GM12892 (cell line): ENCODE measurements around the gene GABRR2.
"Not testable (repeated sequence)": the region's sequence is repeated elsewhere in the genome, so short reads cannot be mapped to it uniquely, and the experiment has no call there.

Experiments
- DNase-seq: peaks from one replicate; pipeline ENCODE4 v3.0.0; 2011; ENCODE audit not compliant: insufficient read length
- FAIRE-seq: peaks from 2 replicates; lab custom pipeline; 2011; peaks lifted over from hg19 to GRCh38; lab: Jason Lieb, UNC
- POLR2A ChIP-seq: IDR thresholded peaks from 2 replicates; pipeline ENCODE4 v1.6.1; 2011; ENCODE audit warnings: low read depth, low read length, control low read depth
- POLR2AphosphoS5 ChIP-seq: IDR thresholded peaks from 2 replicates; pipeline ENCODE4 v1.6.1; 2011; ENCODE audit warnings: low read depth, low read length, control low read depth
- TAF1 ChIP-seq: IDR thresholded peaks from 2 replicates; pipeline ENCODE4 v1.6.1; 2011; ENCODE audit warnings: low read depth, mild to moderate bottlenecking, control low read depth, low read length, borderline replicate concordance

The GABRR2 gene

DNA sequence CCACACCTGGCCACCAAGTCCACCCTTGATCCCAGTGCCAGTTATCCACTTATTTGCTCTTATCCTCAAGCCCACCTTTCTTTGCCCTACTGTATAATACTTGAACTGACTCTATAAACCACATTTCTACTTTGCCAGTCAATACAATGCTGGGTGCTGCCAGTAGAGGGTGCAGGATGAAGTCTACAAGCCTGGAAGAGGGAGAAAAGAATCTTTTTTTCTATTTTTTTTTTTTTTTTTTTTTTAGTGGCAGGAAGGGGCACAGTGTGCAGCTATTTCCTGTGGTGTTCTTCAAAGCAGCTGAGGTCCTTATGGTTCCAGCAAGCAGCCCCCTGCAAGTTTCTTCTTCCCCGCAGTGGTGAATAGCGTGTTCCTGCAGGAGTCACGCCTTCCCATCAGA lies 75.8 kb downstream of the GABRR2 start:
- FAIRE-seq, result no peak
- no peak for DNase-seq
- TF ChIP-seq POLR2A, result no peak
- TF ChIP-seq POLR2AphosphoS5, result no peak
- no peak for TF ChIP-seq TAF1

DNA sequence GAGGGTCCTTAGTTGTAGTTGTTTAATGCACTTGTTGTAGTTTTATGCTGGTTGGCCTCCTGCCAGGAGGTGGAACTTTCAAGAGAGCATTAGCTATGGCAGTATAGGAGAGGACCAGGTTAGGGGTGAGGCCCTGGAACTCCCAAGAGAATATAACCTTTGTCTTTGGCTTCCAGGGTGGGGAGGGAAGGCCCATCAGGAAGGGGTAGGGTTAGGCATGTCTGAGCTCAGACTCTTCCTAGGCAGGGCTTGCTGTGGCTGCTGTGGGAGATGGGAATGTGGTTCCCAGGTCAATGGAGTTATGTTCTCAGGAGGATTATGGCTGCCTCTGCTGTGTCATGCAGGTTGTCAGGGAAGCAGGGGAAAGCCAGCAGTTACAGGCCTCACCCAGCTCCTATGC lies 77.9 kb downstream of the GABRR2 start:
- FAIRE-seq (no peak), DNase-seq (no peak)
- no peak for TF ChIP-seq POLR2AphosphoS5
- TF ChIP-seq TAF1, result no peak
- no peak for TF ChIP-seq POLR2A

DNA sequence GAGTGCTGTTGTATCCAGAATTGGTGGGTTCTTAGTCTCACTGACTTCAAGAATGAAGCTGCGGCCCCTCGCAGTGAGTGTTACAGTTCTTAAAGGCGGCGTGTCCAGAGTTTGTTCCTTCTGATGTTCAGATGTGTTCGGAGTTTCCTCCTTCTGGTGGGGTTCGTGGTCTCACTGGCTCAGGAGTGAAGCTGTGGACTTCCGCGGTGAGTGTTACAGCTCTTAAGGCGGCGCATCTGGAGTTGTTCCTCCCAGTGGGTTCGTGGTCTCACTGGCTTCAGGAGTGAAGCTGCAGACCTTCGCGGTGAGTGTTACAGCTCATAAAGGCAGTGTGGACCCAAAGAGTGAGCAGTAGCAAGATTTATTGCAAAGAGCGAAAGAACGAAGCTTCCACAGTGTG lies 81.5 kb downstream of the GABRR2 start:
- FAIRE-seq, DNase-seq: not testable (repeated sequence)

DNA sequence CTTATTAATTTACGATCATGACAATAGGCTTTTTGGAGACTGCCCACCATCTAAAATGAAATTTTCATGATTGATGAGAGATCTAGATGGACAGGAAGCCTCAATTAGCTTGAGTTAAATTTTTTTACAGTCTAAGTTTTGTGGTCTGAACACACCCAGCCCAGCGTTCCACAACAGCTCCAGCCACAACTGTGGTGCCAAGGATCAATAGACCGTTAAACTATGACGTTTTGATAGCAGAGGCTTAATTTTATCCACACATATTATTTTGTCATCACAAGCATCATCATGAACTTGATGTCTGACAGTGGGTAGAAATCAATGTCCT lies 92.4 kb downstream of the GABRR2 start:
- FAIRE-seq, result no peak
- no peak for DNase-seq
- TF ChIP-seq TAF1 (no peak), POLR2AphosphoS5 (no peak), POLR2A (no peak)

DNA sequence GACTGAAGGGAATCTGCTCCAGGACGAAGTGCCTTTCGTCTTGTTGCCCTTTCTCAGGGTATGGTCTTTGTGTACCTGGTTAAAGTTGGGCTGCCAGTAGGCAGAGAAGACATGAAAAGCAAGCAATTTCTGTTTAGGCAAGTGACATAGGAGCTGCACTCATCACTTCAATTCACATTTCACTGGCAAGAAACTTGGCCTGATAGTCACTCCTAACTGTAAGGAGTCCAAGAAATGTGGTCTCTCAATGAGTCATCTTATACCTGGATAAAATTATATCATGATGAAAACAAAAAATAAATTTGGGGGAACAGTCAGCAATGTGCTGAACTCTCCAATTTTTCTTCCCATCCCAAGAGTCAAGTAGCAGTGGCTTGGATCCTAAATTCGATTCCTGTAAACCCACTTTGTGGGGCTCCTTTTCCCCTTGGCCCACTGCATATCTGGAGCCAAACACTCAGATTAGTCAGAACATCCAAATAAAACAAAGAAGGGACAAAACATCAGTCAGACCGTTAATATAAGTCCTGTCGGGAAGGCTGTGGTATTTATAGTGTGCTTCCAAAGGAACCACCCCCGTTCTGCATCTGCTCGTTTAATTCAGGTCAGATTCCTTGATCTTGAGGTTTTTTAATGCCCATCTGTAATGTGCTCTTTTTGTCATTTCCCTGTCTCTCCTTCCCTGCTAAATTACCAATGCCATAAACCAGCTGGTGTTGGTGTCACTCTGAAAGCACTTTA lies 93.0 kb downstream of the GABRR2 start:
- FAIRE-seq, result no peak
- TF ChIP-seq POLR2AphosphoS5, result no peak
- no peak for TF ChIP-seq POLR2A
- TF ChIP-seq TAF1, result no peak
- DNase-seq, result no peak

DNA sequence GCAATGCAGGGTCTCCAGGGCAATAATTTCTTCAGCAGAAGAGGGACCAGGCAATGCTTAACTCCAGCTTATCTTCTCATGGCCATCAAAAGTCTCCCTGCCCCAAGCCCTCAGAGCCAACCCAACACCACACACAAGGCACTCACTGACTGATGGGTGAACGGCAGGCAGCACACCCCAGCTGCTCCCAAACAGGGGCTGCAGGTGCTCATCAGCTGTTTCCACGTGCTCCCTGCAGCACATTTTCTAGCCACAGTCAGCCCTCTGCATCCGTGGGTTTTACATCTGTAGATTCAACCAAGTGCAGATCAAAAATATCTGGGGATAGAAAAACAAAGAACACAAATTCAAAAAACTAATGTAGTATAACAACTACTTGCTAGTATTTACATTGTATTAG lies 94.0 kb downstream of the GABRR2 start:
- FAIRE-seq, result no peak
- no peak for DNase-seq
- no peak for TF ChIP-seq POLR2A
- TF ChIP-seq TAF1, result no peak
- no peak for TF ChIP-seq POLR2AphosphoS5

DNA sequence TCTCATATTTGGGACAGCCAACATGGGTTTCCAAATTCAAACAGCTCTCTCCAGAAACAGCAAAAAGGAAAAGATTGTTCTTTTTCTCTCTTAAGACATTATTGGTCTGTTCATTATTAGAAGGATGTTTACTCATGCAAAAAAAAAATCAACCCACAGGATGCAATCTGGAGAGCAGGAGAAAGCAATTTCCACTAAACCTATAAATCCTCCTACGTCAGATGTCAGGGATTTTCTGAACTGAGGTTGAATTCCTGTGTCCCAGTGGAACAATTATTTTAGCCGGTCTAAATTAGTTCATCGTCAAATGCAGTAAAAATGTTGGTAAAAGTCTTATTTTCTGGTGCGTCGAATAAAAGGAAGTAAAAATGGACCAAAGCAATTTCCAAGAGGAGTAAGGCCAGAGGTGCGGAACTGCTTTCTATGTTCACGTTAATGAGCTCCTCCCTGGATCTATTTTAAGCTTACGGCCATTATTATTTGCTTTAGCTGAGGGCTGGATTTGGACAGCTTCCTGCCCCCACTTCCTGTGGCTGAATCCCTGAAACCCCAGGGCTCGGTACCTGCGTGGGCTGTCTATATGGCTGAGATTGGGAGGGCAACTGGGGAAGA lies 97.7 kb downstream of the GABRR2 start, which contains the start of gene GABRR1:
Gene GABRR1, minus strand, starts transcription at position 60 of the 612 bp plus-strand sequence. Its CDS starts 36 bp downstream, at position 24.
- TF ChIP-seq POLR2A, result no peak
- TF ChIP-seq POLR2AphosphoS5, result no peak
- TF ChIP-seq TAF1, result no peak
- FAIRE-seq (no peak), DNase-seq (no peak)

DNA sequence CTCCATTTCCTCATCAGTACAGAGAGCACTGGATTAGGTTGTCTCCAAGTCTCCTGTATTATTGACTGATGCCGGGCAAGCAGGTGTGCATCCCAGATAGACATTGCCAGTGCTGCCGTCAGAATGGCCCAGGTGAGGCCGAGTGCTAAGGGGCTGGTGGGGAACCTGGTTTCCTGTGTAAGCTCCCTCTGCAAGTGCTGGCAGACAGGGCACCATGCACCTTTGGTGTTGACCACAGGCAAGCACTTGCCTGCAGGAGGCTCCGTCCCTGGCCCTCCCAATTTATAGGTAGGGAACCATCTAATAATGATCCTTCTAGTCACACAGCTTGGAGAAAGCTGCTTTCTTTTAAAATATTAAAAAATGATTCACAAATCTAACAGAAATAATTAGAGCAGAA lies 98.7 kb downstream of the GABRR2 start:
- DNase-seq (no peak), FAIRE-seq (no peak)
- TF ChIP-seq POLR2A, result no peak
- no peak for TF ChIP-seq POLR2AphosphoS5
- no peak for TF ChIP-seq TAF1

DNA sequence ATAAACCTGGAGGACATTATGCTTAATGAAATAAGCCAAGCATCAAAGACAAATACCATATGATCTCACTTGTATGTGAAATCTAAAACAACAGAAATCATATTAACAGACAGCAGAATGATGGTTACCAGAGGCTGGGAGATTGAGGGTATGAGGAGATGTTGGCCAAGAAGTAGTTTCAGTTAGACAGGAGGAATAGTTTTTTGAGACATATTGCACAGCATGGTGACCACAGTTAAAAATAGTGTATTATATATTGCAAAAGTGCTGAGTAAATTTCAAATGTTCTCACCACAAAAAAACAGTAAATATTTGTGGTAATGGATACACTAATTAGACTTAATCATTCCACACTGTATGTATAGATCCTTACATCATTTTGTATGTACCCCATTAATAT lies 99.7 kb downstream of the GABRR2 start:
- DNase-seq (no peak), FAIRE-seq (no peak)
- TF ChIP-seq POLR2AphosphoS5, result no peak
- no peak for TF ChIP-seq TAF1
- TF ChIP-seq POLR2A, result no peak

DNA sequence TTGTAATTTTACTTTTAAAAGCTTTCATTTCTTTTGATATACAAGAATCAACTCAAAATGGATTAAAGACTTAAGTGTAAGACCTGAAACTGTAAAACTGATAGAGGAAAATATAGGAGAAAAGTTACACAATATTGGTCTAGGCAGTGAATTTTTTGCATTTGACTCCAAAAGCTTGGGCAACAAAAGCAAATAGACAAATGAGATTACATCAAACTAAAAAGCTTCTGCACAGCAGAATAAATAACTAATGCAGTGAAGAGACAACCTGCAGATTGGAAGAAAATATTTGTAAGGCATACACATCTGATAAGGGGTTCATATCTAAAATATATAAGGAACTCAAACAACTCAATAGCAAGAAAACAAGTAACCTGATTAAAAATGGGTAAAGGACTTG lies 100.9 kb downstream of the GABRR2 start:
- FAIRE-seq (no peak), DNase-seq (no peak)
- no peak for TF ChIP-seq POLR2AphosphoS5
- TF ChIP-seq TAF1, result no peak
- no peak for TF ChIP-seq POLR2A

DNA sequence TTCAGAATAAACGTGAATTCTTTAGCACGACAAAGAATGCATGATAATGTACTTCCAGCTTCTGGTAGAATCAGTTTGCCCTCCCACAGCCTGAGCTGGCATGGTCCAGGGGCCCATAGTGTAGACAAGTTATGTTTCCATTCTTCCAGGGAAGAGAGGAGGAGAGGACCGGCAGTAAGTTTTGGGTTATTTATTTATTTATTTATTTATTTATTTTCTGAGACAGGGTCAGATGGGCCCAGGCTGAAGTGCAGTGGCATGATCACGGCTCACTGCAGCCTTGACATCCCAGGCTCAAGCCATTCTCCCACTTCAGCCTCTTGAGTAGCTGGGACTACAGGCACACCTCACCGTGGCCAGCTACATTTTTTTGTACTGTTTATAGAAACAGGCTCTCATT lies 102.6 kb downstream of the GABRR2 start:
- TF ChIP-seq TAF1 (no peak), POLR2A (no peak), POLR2AphosphoS5 (no peak)
- DNase-seq (no peak), FAIRE-seq (no peak)

DNA sequence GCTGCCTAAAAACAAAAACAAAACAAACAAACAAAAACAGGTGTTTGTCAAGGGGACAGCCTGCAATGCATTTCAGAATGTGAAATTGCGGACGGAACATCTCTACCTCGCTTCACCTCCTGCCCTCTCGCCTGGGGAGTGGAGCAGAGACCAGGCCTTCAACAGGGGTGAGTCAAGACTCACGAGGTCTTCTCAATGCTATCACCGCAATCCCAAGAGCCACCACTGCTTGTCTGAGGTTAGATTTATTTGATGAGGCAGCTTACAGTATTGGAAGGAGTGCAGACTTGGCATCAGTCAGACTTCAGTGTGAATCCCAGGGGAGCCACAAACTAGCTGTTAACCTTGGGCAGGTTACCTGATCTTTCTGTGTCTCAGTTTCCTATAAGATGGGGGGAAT lies 105.6 kb downstream of the GABRR2 start:
- TF ChIP-seq POLR2AphosphoS5 (no peak), TAF1 (no peak), POLR2A (no peak)
- no peak for DNase-seq
- no peak for FAIRE-seq
